Stomach (tissue), 4 donors: Measurements from ENCODE around the gene HYAL2.

Experiments used
- CTCF ChIP-seq, 7 experiments: fragments of 450-650 bp in 4 of 7; fragments of 200-600 bp in 3 of 7; sonication (generic) in 3 of 7; IDR thresholded peaks; one replicate each; pipeline ENCODE4 v1.5.1; 2016 to 2019; ENCODE audit warnings: antibody characterized with exemption in 7 of 7, control low read depth in 2 of 7, mild to moderate bottlenecking in 1 of 7
- EP300 ChIP-seq: sonication (generic); formaldehyde crosslinking; IDR thresholded peaks from one replicate; pipeline ENCODE4 v1.6.1; 2017; ENCODE audit warnings: antibody characterized with exemption
- POLR2A ChIP-seq, 4 donors: fragments of 450-650 bp; IDR thresholded peaks; one replicate each; pipeline ENCODE4 v1.6.1; 2016; ENCODE audit warnings: antibody characterized with exemption in 4 of 4, control low read depth in 2 of 4, mild to moderate bottlenecking in 1 of 4, moderate library complexity in 1 of 4
- POLR2AphosphoS5 ChIP-seq, 3 donors: sonication (generic); formaldehyde crosslinking; IDR thresholded peaks; one replicate each; pipeline ENCODE4 v1.6.1; 2016; ENCODE audit warnings: antibody characterized with exemption in 3 of 3

GRCh38 chr3:50333744-50334328 lies 11.3 kb upstream of the HYAL2 start:
- TF ChIP-seq EP300 (no peak), POLR2AphosphoS5 (IDR thresholded peaks at IDR 0.05) (peak in 2 of 3 donors; percentile 3 to 40), CTCF (IDR thresholded peaks at IDR 0.05) (no peak), POLR2A (IDR thresholded peaks at IDR 0.05) (no peak)
